SK-N-SH (cell line): ENCODE measurements around the gene SEPTIN12. TPM values are rescaled to one million over a fixed set of nuclear protein-coding genes. Genes with fewer than 3 reads are reported as not detected.

Experiments
- CTCF ChIA-PET: fragments of 300-600, 350-600 bp; formaldehyde crosslinking; extraction: SDS; loops from one replicate; lab custom pipeline; 2021; lab: Yijun Ruan, JAX
- POLR2A ChIA-PET: fragments of 350-600 bp; sonication (Branson Sonifier 250); formaldehyde crosslinking; extraction: SDS; loops from one replicate; lab custom pipeline; 2020; ENCODE audit warnings: antibody characterized with exemption, inconsistent platforms; lab: Yijun Ruan, JAX
- DNase-seq: peaks from one replicate; pipeline ENCODE4 v3.0.0; 2012
- H2AFZ ChIP-seq: fragments of 200-600 bp; sonication (generic); 2 replicates; pipeline ENCODE4 v1.8.1; 2016; ENCODE audit warnings: antibody characterized with exemption, mild to moderate bottlenecking, low read depth
- H3F3A ChIP-seq: fragments of 200-600 bp; sonication (generic); replicated peaks from 2 replicates; pipeline ENCODE3; 2016; ENCODE audit warnings: antibody characterized with exemption, mild to moderate bottlenecking; ENCODE audit not compliant: insufficient read depth
- H3K27ac ChIP-seq, 2 experiments: fragments of 200-500 bp in 1 of 2; fragments of 200-600 bp in 1 of 2; sonication (Bioruptor generic) in 1 of 2; sonication (generic), shearing (Covaris generic) in 1 of 2; 2 replicates each; pipeline versions ENCODE4 v1.5.1 to v1.6.1; 2014 to 2016; ENCODE audit warnings: low read depth in 2 of 2, inconsistent platforms in 1 of 2, low read length in 1 of 2, mild to moderate bottlenecking in 1 of 2, mixed read lengths in 1 of 2
- H3K27me3 ChIP-seq: fragments of 200-600 bp; sonication (generic), shearing (Covaris generic); 2 replicates; pipeline ENCODE4 v1.6.1; 2016; ENCODE audit warnings: mixed run types; ENCODE audit not compliant: insufficient read depth
- H3K36me3 ChIP-seq, 2 experiments: fragments of 200-500 bp in 1 of 2; fragments of 200-600 bp in 1 of 2; sonication (Bioruptor generic) in 1 of 2; sonication (generic) in 1 of 2; replicated peaks in 1 of 2; 2 replicates each; pipeline versions ENCODE3 to v1.5.1; 2014 to 2016; ENCODE audit warnings: low read length in 1 of 2, mild to moderate bottlenecking in 1 of 2; ENCODE audit not compliant: insufficient read depth in 2 of 2, control insufficient read depth in 1 of 2
- H3K4me1 ChIP-seq, 2 experiments: fragments of 200-500 bp in 1 of 2; fragments of 200-600 bp in 1 of 2; sonication (Bioruptor generic) in 1 of 2; sonication (generic), shearing (Covaris generic) in 1 of 2; 2 replicates each; pipeline versions ENCODE4 v1.5.1 to v1.6.1; 2014 to 2016; ENCODE audit warnings: low read depth in 1 of 2, low read length in 1 of 2, mixed run types in 1 of 2; ENCODE audit not compliant: insufficient read depth in 2 of 2, control insufficient read depth in 1 of 2
- H3K4me2 ChIP-seq: fragments of 200-600 bp; sonication (generic), shearing (Covaris generic); 2 replicates; pipeline ENCODE4 v1.6.1; 2017; ENCODE audit warnings: mixed run types
- H3K4me3 ChIP-seq, 2 experiments: fragments of 200-500 bp in 1 of 2; fragments of 200-600 bp in 1 of 2; sonication (Bioruptor generic) in 1 of 2; sonication (generic), shearing (Covaris generic) in 1 of 2; 2 replicates each; pipeline versions ENCODE4 v1.5.1 to v1.8.1; 2014 to 2016; ENCODE audit warnings: low read depth in 2 of 2, inconsistent platforms in 1 of 2, low read length in 1 of 2, mild to moderate bottlenecking in 1 of 2, mixed read lengths in 1 of 2, moderate library complexity in 1 of 2
- H3K79me2 ChIP-seq: fragments of 200-600 bp; sonication (generic); 2 replicates; pipeline ENCODE4 v1.8.1; 2017; ENCODE audit warnings: mild to moderate bottlenecking; ENCODE audit not compliant: insufficient read depth
- H3K9ac ChIP-seq: fragments of 200-600 bp; sonication (generic); 2 replicates; pipeline ENCODE4 v1.6.1; 2017; ENCODE audit warnings: mixed run types
- H3K9me2 ChIP-seq: fragments of 200-600 bp; sonication (generic); 2 replicates; pipeline ENCODE4 v1.6.1; 2017; ENCODE audit warnings: mixed run types
- H3K9me3 ChIP-seq: fragments of 200-600 bp; sonication (generic); 2 replicates; pipeline ENCODE4 v1.6.1; 2017; ENCODE audit warnings: mixed run types, mild to moderate bottlenecking, moderate library complexity
- H4K20me1 ChIP-seq: fragments of 200-600 bp; sonication (generic); 2 replicates; pipeline ENCODE4 v1.6.1; 2017; ENCODE audit warnings: mild to moderate bottlenecking, mixed run types; ENCODE audit not compliant: insufficient read depth
- CHD2 ChIP-seq: fragments of 150-350 bp; IDR thresholded peaks from 2 replicates; pipeline ENCODE4 v1.6.1; 2018; ENCODE audit warnings: low read length; ENCODE audit not compliant: partially characterized antibody
- EZH2phosphoT487 ChIP-seq: fragments of 200-600 bp; sonication (generic); IDR thresholded peaks from 2 replicates; pipeline ENCODE4 v1.6.1; 2017; ENCODE audit warnings: low read depth, mixed run types, mild to moderate bottlenecking, antibody characterized with exemption, moderate library complexity, borderline replicate concordance
- IRF3 ChIP-seq: fragments of 150-350 bp; IDR thresholded peaks from 2 replicates; pipeline ENCODE4 v1.6.1; 2016; ENCODE audit warnings: mild to moderate bottlenecking, low read depth, low read length
- MAX ChIP-seq: IDR thresholded peaks from 2 replicates; pipeline ENCODE4 v1.4.0; 2012; ENCODE audit warnings: low read depth
- NFIC ChIP-seq: IDR thresholded peaks from 2 replicates; pipeline ENCODE4 v1.4.0; 2012; ENCODE audit warnings: borderline replicate concordance
- RAD21 ChIP-seq: IDR thresholded peaks from 2 replicates; pipeline ENCODE4 v1.6.1; 2012; ENCODE audit warnings: mild to moderate bottlenecking, low read length
- SMC3 ChIP-seq: IDR thresholded peaks from 2 replicates; pipeline ENCODE4 v1.6.1; 2012; ENCODE audit warnings: low read depth, low read length, improper control_type of control experiment
- TCF12 ChIP-seq: IDR thresholded peaks from 2 replicates; pipeline ENCODE4 v1.4.0; 2012
- YY1 ChIP-seq: IDR thresholded peaks from 2 replicates; pipeline ENCODE4 v1.4.0; 2012; ENCODE audit warnings: low read depth, mild to moderate bottlenecking
- WGBS: methylation state at CpG from one replicate; pipeline ENCODE4 v1.1.6; 2017; ENCODE audit warnings: low lambda C conversion rate; 5-methylcytosine and 5-hydroxymethylcytosine counted together
- polyA plus RNA-seq, 3 experiments: library from polyadenylated mRNA; depleted of rRNA; stranded (reverse); fragments of >200 nt; gene quantifications; 2 replicates each; pipeline ENCODE4 v1.2.3, GENCODE V29; 2012
- TF ChIP-seq, protein P1 (sequence below): fragments of 150-350 bp; IDR thresholded peaks from 2 replicates; pipeline ENCODE4 v1.6.1; 2017; ENCODE audit warnings: antibody characterized with exemption, low read length, low read depth, borderline replicate concordance
- TF ChIP-seq, protein P2 (sequence below): IDR thresholded peaks from 2 replicates; pipeline ENCODE4 v1.4.0; 2012; ENCODE audit warnings: low read depth, borderline replicate concordance
- TF ChIP-seq, protein P3 (sequence below): fragments of 200-600 bp; sonication (generic); IDR thresholded peaks from 2 replicates; pipeline ENCODE4 v1.6.1; 2017; ENCODE audit warnings: antibody characterized with exemption, mild to moderate bottlenecking, moderate library complexity
- TF ChIP-seq, protein P4 (sequence below): IDR thresholded peaks from 2 replicates; pipeline ENCODE4; 2012

Gene SEPTIN12
- polyA plus RNA-seq, 1 of the 3 experiments (the other 2 are of a cell fraction), result 0.07 TPM

GRCh38 chr16:4762205-4762604, 25.9 kb downstream of the SEPTIN12 start:
- no peak overlapping the region for H3K27ac ChIP-seq
- peaks cover 15 to 45% of the 10 kb centered on the region in 2 experiments for H3K36me3 ChIP-seq
- peaks cover 5 to 9% of the 10 kb centered on the region in 2 experiments; a peak in 2 of 4 replicates for H3K4me1 ChIP-seq
- DNase-seq, result no peak
- H3K27me3 ChIP-seq, result no peaks in the 10 kb centered on the region
- H3F3A ChIP-seq, result peaks cover under 1% of the 10 kb centered on the region
- no peak overlapping the region for H2AFZ ChIP-seq
- ChIA-PET POLR2A (no interaction called here), CTCF (interaction anchor here (1.3 kb wide), 1 partner anchor 15 kb away, joined by 3 read pairs; no protein-coding TSS in a partner anchor)
- TF ChIP-seq YY1 (no peak), TCF12 (no peak), IRF3 (no peak), RAD21 (no peak), NFIC (no peak), MAX (no peak), EZH2phosphoT487 (no peak), SMC3 (no peak), CHD2 (no peak)
- TF ChIP-seq, protein P1, sequence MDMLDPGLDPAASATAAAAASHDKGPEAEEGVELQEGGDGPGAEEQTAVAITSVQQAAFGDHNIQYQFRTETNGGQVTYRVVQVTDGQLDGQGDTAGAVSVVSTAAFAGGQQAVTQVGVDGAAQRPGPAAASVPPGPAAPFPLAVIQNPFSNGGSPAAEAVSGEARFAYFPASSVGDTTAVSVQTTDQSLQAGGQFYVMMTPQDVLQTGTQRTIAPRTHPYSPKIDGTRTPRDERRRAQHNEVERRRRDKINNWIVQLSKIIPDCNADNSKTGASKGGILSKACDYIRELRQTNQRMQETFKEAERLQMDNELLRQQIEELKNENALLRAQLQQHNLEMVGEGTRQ, result no peak
- TF ChIP-seq, protein P2, sequence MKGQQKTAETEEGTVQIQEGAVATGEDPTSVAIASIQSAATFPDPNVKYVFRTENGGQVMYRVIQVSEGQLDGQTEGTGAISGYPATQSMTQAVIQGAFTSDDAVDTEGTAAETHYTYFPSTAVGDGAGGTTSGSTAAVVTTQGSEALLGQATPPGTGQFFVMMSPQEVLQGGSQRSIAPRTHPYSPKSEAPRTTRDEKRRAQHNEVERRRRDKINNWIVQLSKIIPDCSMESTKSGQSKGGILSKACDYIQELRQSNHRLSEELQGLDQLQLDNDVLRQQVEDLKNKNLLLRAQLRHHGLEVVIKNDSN, result no peak
- TF ChIP-seq, protein P3, sequence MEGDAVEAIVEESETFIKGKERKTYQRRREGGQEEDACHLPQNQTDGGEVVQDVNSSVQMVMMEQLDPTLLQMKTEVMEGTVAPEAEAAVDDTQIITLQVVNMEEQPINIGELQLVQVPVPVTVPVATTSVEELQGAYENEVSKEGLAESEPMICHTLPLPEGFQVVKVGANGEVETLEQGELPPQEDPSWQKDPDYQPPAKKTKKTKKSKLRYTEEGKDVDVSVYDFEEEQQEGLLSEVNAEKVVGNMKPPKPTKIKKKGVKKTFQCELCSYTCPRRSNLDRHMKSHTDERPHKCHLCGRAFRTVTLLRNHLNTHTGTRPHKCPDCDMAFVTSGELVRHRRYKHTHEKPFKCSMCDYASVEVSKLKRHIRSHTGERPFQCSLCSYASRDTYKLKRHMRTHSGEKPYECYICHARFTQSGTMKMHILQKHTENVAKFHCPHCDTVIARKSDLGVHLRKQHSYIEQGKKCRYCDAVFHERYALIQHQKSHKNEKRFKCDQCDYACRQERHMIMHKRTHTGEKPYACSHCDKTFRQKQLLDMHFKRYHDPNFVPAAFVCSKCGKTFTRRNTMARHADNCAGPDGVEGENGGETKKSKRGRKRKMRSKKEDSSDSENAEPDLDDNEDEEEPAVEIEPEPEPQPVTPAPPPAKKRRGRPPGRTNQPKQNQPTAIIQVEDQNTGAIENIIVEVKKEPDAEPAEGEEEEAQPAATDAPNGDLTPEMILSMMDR, result no peak
- TF ChIP-seq, protein P4, sequence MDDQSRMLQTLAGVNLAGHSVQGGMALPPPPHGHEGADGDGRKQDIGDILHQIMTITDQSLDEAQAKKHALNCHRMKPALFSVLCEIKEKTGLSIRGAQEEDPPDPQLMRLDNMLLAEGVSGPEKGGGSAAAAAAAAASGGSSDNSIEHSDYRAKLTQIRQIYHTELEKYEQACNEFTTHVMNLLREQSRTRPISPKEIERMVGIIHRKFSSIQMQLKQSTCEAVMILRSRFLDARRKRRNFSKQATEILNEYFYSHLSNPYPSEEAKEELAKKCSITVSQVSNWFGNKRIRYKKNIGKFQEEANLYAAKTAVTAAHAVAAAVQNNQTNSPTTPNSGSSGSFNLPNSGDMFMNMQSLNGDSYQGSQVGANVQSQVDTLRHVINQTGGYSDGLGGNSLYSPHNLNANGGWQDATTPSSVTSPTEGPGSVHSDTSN, result no peak
- peaks cover 40% of the 10 kb centered on the region for H3K79me2 ChIP-seq
- H4K20me1 ChIP-seq, result no peaks in the 10 kb centered on the region
- no peaks in the 10 kb centered on the region for H3K9me3 ChIP-seq
- WGBS, result 91% methylated on average over 7 of the region's 9 CpGs
- H3K9ac ChIP-seq, result no peak overlapping the region
- no peak overlapping the region for H3K4me3 ChIP-seq
- H3K9me2 ChIP-seq, result no peaks in the 10 kb centered on the region
- H3K4me2 ChIP-seq, result no peak overlapping the region
